Liver (tissue), 9 donors: ENCODE results near the gene MTRF1. TPM values are rescaled to one million over a fixed set of nuclear protein-coding genes. Genes with fewer than 3 reads are reported as not detected.
A peak's percentile ranks its signal among the peaks of the same experiment; 100 is the strongest.

Source experiments
- DNase-seq: peaks from one replicate; pipeline ENCODE4 v3.0.0-alpha.2; 2017; ENCODE audit warnings: low spot score
- H3K27ac ChIP-seq, 2 donors: one replicate each; pipeline ENCODE4 v1.7.0; 2013; ENCODE audit warnings: inconsistent platforms in 2 of 2, low read length in 2 of 2, control low read depth in 1 of 2, low read depth in 1 of 2, mild to moderate bottlenecking in 1 of 2
- H3K27me3 ChIP-seq, 4 donors: one replicate each; pipeline versions ENCODE4 v1.6.1 to v1.7.0; 2013; ENCODE audit warnings: low read length in 3 of 4, inconsistent platforms in 1 of 4, mild to moderate bottlenecking in 1 of 4, moderate library complexity in 1 of 4; ENCODE audit not compliant: control insufficient read depth in 4 of 4, insufficient read depth in 4 of 4
- H3K36me3 ChIP-seq, 4 donors: one replicate each; pipeline versions ENCODE4 v1.6.1 to v1.7.0; 2013; ENCODE audit warnings: low read length in 3 of 4, mild to moderate bottlenecking in 3 of 4, low read depth in 1 of 4, moderate library complexity in 1 of 4; ENCODE audit not compliant: control insufficient read depth in 4 of 4, insufficient read depth in 3 of 4
- H3K4me1 ChIP-seq, 4 donors: one replicate each; pipeline versions ENCODE4 v1.6.1 to v1.7.0; 2013; ENCODE audit warnings: low read length in 3 of 4, mild to moderate bottlenecking in 3 of 4, moderate library complexity in 1 of 4; ENCODE audit not compliant: control insufficient read depth in 4 of 4, insufficient read depth in 4 of 4
- H3K4me3 ChIP-seq, 3 donors: one replicate each; pipeline versions ENCODE4 v1.6.1 to v1.7.0; 2013; ENCODE audit warnings: low read length in 3 of 3, control low read depth in 1 of 3, low read depth in 1 of 3, mild to moderate bottlenecking in 1 of 3
- H3K9ac ChIP-seq, 2 donors: one replicate each; pipeline ENCODE4 v1.7.0; 2013; ENCODE audit warnings: low read length in 2 of 2, mild to moderate bottlenecking in 2 of 2, moderate library complexity in 2 of 2, control low read depth in 1 of 2, low read depth in 1 of 2
- H3K9me3 ChIP-seq, 4 donors: one replicate each; pipeline versions ENCODE4 v1.6.1 to v1.7.0; 2013; ENCODE audit warnings: low read length in 3 of 4; ENCODE audit not compliant: control insufficient read depth in 4 of 4
- ATF3 ChIP-seq: IDR thresholded peaks from 2 replicates; pipeline ENCODE4 v1.6.1; 2016; ENCODE audit warnings: antibody characterized with exemption
- CTCF ChIP-seq: fragments of 150-350 bp; IDR thresholded peaks from 2 replicates; pipeline ENCODE4 v1.5.1; 2017; ENCODE audit warnings: improper control_type of control experiment, low read depth, low read length; ENCODE audit not compliant: missing input control
- EGR1 ChIP-seq, 2 donors: IDR thresholded peaks; 2 replicates each; pipeline ENCODE4 v1.6.1; 2016 to 2018; ENCODE audit warnings: antibody characterized with exemption in 2 of 2, low read depth in 2 of 2
- FOXA1 ChIP-seq: IDR thresholded peaks from 2 replicates; pipeline ENCODE4 v1.6.1; 2016; ENCODE audit warnings: antibody characterized with exemption
- FOXA2 ChIP-seq: IDR thresholded peaks from 2 replicates; pipeline ENCODE4 v1.6.1; 2016; ENCODE audit warnings: antibody characterized with exemption
- GABPA ChIP-seq, 2 donors: IDR thresholded peaks in 1 of 2; conservative IDR thresholded peaks in 1 of 2; 2 replicates each; pipeline ENCODE4 v1.6.1; 2016; ENCODE audit warnings: antibody characterized with exemption in 2 of 2, mild to moderate bottlenecking in 1 of 2, moderate library complexity in 1 of 2
- HNF4A ChIP-seq, 2 donors: conservative IDR thresholded peaks; 2 replicates each; pipeline ENCODE4 v1.6.1; 2016; ENCODE audit warnings: antibody characterized with exemption in 2 of 2, mild to moderate bottlenecking in 2 of 2
- HNF4G ChIP-seq: IDR thresholded peaks from 2 replicates; pipeline ENCODE4 v1.6.1; 2016; ENCODE audit warnings: antibody characterized with exemption
- JUND ChIP-seq, 2 donors: IDR thresholded peaks; 2 replicates each; pipeline ENCODE4 v1.6.1; 2016; ENCODE audit warnings: antibody characterized with exemption in 2 of 2
- MAX ChIP-seq: IDR thresholded peaks from 2 replicates; pipeline ENCODE4 v1.6.1; 2016; ENCODE audit warnings: antibody characterized with exemption
- NR2F2 ChIP-seq: IDR thresholded peaks from 2 replicates; pipeline ENCODE4 v1.6.1; 2016; ENCODE audit warnings: antibody characterized with exemption
- RAD21 ChIP-seq, 2 donors: IDR thresholded peaks; 2 replicates each; pipeline ENCODE4 v1.6.1; 2016; ENCODE audit warnings: antibody characterized with exemption in 2 of 2, mild to moderate bottlenecking in 2 of 2
- REST ChIP-seq: IDR thresholded peaks from 2 replicates; pipeline ENCODE4 v1.6.1; 2016; ENCODE audit warnings: antibody characterized with exemption, mild to moderate bottlenecking
- RXRA ChIP-seq, 2 donors: IDR thresholded peaks; 2 replicates each; pipeline ENCODE4 v1.6.1; 2017 to 2018; ENCODE audit warnings: antibody characterized with exemption in 2 of 2, mild to moderate bottlenecking in 1 of 2
- SP1 ChIP-seq: IDR thresholded peaks from 2 replicates; pipeline ENCODE4 v1.6.1; 2018; ENCODE audit warnings: antibody characterized with exemption, mild to moderate bottlenecking
- TAF1 ChIP-seq: conservative IDR thresholded peaks from 2 replicates; pipeline ENCODE4 v1.6.1; 2016; ENCODE audit warnings: antibody characterized with exemption, mild to moderate bottlenecking
- YY1 ChIP-seq: IDR thresholded peaks from 2 replicates; pipeline ENCODE4 v1.6.1; 2016; ENCODE audit warnings: antibody characterized with exemption, mild to moderate bottlenecking
- ZBTB33 ChIP-seq: IDR thresholded peaks from 2 replicates; pipeline ENCODE4 v1.6.1; 2016; ENCODE audit warnings: antibody characterized with exemption
- WGBS: extraction: QIAGEN DNeasy Blood & Tissue Kit; methylation state at CpG from one replicate; pipeline ENCODE4 v1.1.7; 2013; 5-methylcytosine and 5-hydroxymethylcytosine counted together
- polyA plus RNA-seq, 2 donors: library from polyadenylated mRNA; stranded (reverse) in 1 of 2; unstranded in 1 of 2; fragments of 200-250 nt in 1 of 2; fragments of >200 nt in 1 of 2; fragmentation: Nextera tagmentation in 1 of 2; extraction: Ambion mirVana in 1 of 2; gene quantifications; one replicate each; pipeline versions ENCODE4 v1.2.1 to v1.2.3, GENCODE V29; 2013 to 2015
- total RNA-seq, 2 donors: library from RNA; depleted of rRNA; stranded (reverse); fragments of >200 nt; gene quantifications; one replicate each; pipeline ENCODE4 v1.2.3, GENCODE V29; 2014
- donor health status: healthy.
- donor health status: healthy.
- donor health status: healthy.
- donor health status: healthy.
- donor health status: healthy.

The MTRF1 gene
- total and polyA plus RNA-seq, 4 donors = 4.9 to 11.0 (median 9.9) TPM

GRCh38 chr13:41193469-41193868, 69.9 kb downstream of the MTRF1 start:
- H3K4me3 ChIP-seq = peak overlapping the region; percentile 69 to 96 (median 78)
- no peak overlapping the region for H3K9ac ChIP-seq
- H3K9me3 ChIP-seq = no peaks in the 10 kb centered on the region
- no peaks in the 10 kb centered on the region for H3K27me3 ChIP-seq
- peak overlapping the region; percentile 91 to 98 for H3K27ac ChIP-seq
- no peak for DNase-seq
- WGBS = 96% methylated on average over 18 of the region's 18 CpGs
- no peak for TF ChIP-seq EGR1 (IDR thresholded peaks at IDR 0.05; ENCODE audit: low read depth in 2 of 2)
- TF ChIP-seq RAD21 (IDR thresholded peaks at IDR 0.05) = no peak
- TF ChIP-seq CTCF = no peak
- no peak for TF ChIP-seq TAF1
- TF ChIP-seq RXRA (IDR thresholded peaks at IDR 0.05) = no peak
- no peak for TF ChIP-seq ZBTB33
- TF ChIP-seq GABPA (IDR thresholded peaks at IDR 0.05 in 1 of 2, conservative IDR thresholded peaks at IDR 0.05 in 1 of 2) = no peak
- TF ChIP-seq HNF4A (conservative IDR thresholded peaks at IDR 0.05) = no peak
- TF ChIP-seq YY1 = no peak
- no peak for TF ChIP-seq NR2F2
- TF ChIP-seq JUND (IDR thresholded peaks at IDR 0.05) = no peak
- no peak for TF ChIP-seq MAX
- no peak for TF ChIP-seq FOXA2
- TF ChIP-seq HNF4G = no peak
- no peak for TF ChIP-seq FOXA1
- TF ChIP-seq REST = no peak
- no peak for TF ChIP-seq SP1
- no peak for TF ChIP-seq ATF3
- peaks cover 0 to 2% (median 0%) of the 10 kb centered on the region in 4 donors for H3K36me3 ChIP-seq
- peaks cover 5 to 34% (median 18%) of the 10 kb centered on the region in 4 donors for H3K4me1 ChIP-seq
